Measurements from ENCODE around the gene PLXNA2. TPM values are rescaled to one million over a fixed set of nuclear protein-coding genes. Genes with fewer than 3 reads are reported as not detected.

The PLXNA2 gene
- total and polyA plus RNA-seq, 2 donors (not counting 3 experiments of a cell fraction or from before 2014, with no cell fraction given), result 42.6 to 229 TPM

- no TSS peak for BruUV-seq (replicated peaks)
- Histone ChIP-seq H3K27me3 (ENCODE audit: control insufficient read depth in 2 of 2, insufficient read depth in 2 of 2, low read length in 2 of 2) (peaks cover 0 to 2% of the 10 kb centered on the region in 2 experiments), H3K4me3 (replicated peaks in 1 of 3; ENCODE audit: insufficient read depth in 1 of 3, low read depth in 1 of 3, low read length in 3 of 3) (no peak overlapping the region), H3K79me2 (ENCODE audit: control insufficient read depth, insufficient read depth, low read length) (no peaks in the 10 kb centered on the region), H3K4me1 (ENCODE audit: control insufficient read depth, extremely low read depth, insufficient read depth, low read length) (peaks cover 7% of the 10 kb centered on the region), H3K36me3 (ENCODE audit: control insufficient read depth in 2 of 2, extremely low read depth in 1 of 2, insufficient read depth in 2 of 2, low read length in 2 of 2) (no peaks in the 10 kb centered on the region), H3K9me3 (replicated peaks; ENCODE audit: control insufficient read depth, insufficient read depth, low read length) (no peaks in the 10 kb centered on the region), H3K4me2 (ENCODE audit: insufficient read depth, low read length) (no peak overlapping the region), H4K20me1 (replicated peaks; ENCODE audit: control insufficient read depth, extremely low read depth, insufficient read depth, low read length) (no peaks in the 10 kb centered on the region), H3K27ac (ENCODE audit: insufficient read depth, low read depth, low read length) (no peak overlapping the region), H3K9ac (replicated peaks; ENCODE audit: extremely low read depth, insufficient read depth, low read length) (no peak overlapping the region), H2AFZ (ENCODE audit: low read depth, low read length) (no peak overlapping the region), H3K9me1 (replicated peaks; ENCODE audit: control insufficient read depth, extremely low read depth, insufficient read depth, low read length) (no peaks in the 10 kb centered on the region)
- no peak for FAIRE-seq
- intact Hi-C loops (cut with micrococcal nuclease), result no loop called here
- ChIA-PET POLR2A (no interaction called here), CTCF (interaction anchor here (1.0 to 3.5 kb wide), 8 partner anchors 10 to 237 kb away, joined by 3 to 20 read pairs (median 4); no protein-coding TSS in a partner anchor)
- no peak for TF ChIP-seq GATA2 (IDR thresholded peaks at IDR 0.05; ENCODE audit: insufficient read depth, insufficient read length, low read depth, low read length)
- TF ChIP-seq POLR2A (IDR thresholded peaks at IDR 0.05; ENCODE audit: low read depth, low read length), result no peak
- TF ChIP-seq FOS (IDR thresholded peaks at IDR 0.05; ENCODE audit: borderline replicate concordance, insufficient read depth, low read length), result no peak
- no peak for TF ChIP-seq CTCF (IDR thresholded peaks at IDR 0.05; ENCODE audit: extremely low read depth in 1 of 2, insufficient read depth in 1 of 2, low read depth in 1 of 2, low read length in 2 of 2)
- no peak for TF ChIP-seq MAX (IDR thresholded peaks at IDR 0.05; ENCODE audit: insufficient read depth, insufficient read length)
- TF ChIP-seq EZH2 (IDR thresholded peaks at IDR 0.05; ENCODE audit: borderline replicate concordance, low read depth, low read length, severe bottlenecking), result no peak
- TF ChIP-seq POLR2AphosphoS5 (IDR thresholded peaks at IDR 0.05; ENCODE audit: insufficient read depth, low read depth, low read length), result no peak
- no peak for TF ChIP-seq JUN (IDR thresholded peaks at IDR 0.05; ENCODE audit: borderline replicate concordance, insufficient read depth, insufficient read length, low read depth)
- no peak for TF ChIP-seq MYC (IDR thresholded peaks at IDR 0.05; ENCODE audit: low read depth, low read length)
- no peak for DNase-seq (ENCODE audit: low read depth, low spot score)
- dilution Hi-C loops (cut with MboI; ENCODE audit: extremely low pct_ligation_motif_present, low sequenced_read_pairs), result no loop called here
Measured at GRCh38 chr1:208008534-208008933, 235.7 kb downstream of the PLXNA2 start.
